NCI-H2171 treated with DMSO at 0.1 percent for 48 hours (cell line): ENCODE data around the gene TOP3B.

Experiments used
- DNase-seq: peaks from one replicate; lab custom pipeline; 2025; lab: John Stamatoyannopoulos, UW

The TOP3B gene

GRCh38 chr22:21963286-21963685, 19.3 kb downstream of the TOP3B start:
- DNase-seq: no peak

GRCh38 chr22:21962655-21962949, 20.0 kb downstream of the TOP3B start:
- no peak for DNase-seq

- DNase-seq: no peak
These were observed 20.5 kb downstream of the TOP3B start for GRCh38 chr22:21961886-21962654.

GRCh38 chr22:21961127-21961867, 21.3 kb downstream of the TOP3B start:
- no peak for DNase-seq

- DNase-seq: no peak
These were observed 22.1 kb downstream of the TOP3B start for GRCh38 chr22:21960200-21961126.

- DNase-seq: no peak
These were observed 23.1 kb downstream of the TOP3B start for GRCh38 chr22:21959274-21960074.

- no peak for DNase-seq
These were observed 24.0 kb downstream of the TOP3B start for GRCh38 chr22:21958360-21959273.

GRCh38 chr22:21952586-21953571, 29.7 kb downstream of the TOP3B start, which contains the start of gene PPM1F:
Gene PPM1F, minus strand, starts transcription at chr22:21952848. Its CDS starts 6,800 bp downstream, at chr22:21946048.
- peak; percentile 82 for DNase-seq

- DNase-seq: no peak
These were observed 30.6 kb downstream of the TOP3B start for GRCh38 chr22:21951931-21952465.

GRCh38 chr22:21951062-21951461, 31.5 kb downstream of the TOP3B start:
- no peak for DNase-seq

GRCh38 chr22:21949948-21950347, 32.6 kb downstream of the TOP3B start:
- no peak for DNase-seq

- no peak for DNase-seq
These were observed 33.0 kb downstream of the TOP3B start for GRCh38 chr22:21949569-21949918.

GRCh38 chr22:21948824-21949568, 33.6 kb downstream of the TOP3B start:
- DNase-seq: no peak

- no peak for DNase-seq
These were observed 34.2 kb downstream of the TOP3B start for GRCh38 chr22:21948390-21948789.

- DNase-seq: peak; percentile 29
These were observed 35.3 kb downstream of the TOP3B start for GRCh38 chr22:21947040-21948014.

- DNase-seq: no peak
These were observed 36.2 kb downstream of the TOP3B start for GRCh38 chr22:21946262-21946925.
